NCI-H226 (cell line): Measurements from ENCODE around the gene PCGF2.
A peak's percentile ranks its signal among the peaks of the same experiment; 100 is the strongest.

Experiments
- DNase-seq: peaks from one replicate; pipeline ENCODE4 v3.0.0-alpha.2; 2015

Gene PCGF2

DNA sequence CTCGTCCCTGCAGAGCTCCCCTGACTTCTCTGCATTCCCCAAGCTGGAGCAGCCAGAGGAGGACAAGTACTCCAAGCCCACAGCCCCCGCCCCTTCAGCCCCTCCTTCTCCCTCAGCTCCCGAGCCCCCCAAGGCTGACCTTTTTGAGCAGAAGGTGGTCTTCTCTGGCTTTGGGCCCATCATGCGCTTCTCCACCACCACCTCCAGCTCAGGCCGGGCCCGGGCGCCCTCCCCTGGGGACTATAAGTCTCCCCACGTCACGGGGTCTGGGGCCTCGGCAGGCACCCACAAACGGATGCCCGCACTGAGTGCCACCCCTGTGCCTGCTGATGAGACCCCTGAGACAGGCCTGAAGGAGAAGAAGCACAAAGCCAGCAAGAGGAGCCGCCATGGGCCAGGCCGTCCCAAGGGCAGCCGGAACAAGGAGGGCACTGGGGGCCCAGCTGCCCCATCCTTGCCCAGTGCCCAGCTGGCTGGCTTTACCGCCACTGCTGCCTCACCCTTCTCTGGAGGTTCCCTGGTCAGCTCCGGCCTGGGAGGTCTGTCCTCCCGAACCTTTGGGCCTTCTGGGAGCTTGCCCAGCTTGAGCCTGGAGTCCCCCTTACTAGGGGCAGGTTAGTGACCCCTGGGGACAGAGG, 31.6 kb downstream of the PCGF2 start:
- no peak for DNase-seq

GRCh38 chr17:38715216-38715943, 32.8 kb downstream of the PCGF2 start:
- DNase-seq = no peak

GRCh38 chr17:38713456-38714075, 34.6 kb downstream of the PCGF2 start:
- DNase-seq = no peak

DNA sequence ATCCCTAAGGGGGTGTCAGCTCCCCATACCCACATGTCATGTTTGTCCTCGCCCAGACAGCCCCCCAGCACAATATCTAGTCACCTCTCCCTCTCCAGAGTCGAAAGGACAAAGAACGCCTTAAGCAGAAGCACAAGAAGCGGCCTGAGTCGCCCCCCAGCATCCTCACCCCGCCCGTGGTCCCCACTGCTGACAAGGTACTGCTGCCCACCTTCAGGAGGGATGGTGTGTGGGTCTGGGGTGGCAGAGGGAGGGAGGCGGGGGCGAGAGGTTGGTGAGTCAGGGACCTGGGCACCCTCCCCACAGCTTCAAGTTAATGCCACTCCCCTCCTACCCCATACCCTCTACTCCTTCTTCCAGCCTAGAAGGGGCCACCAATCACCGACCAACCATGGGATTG, 35.5 kb downstream of the PCGF2 start:
- no peak for DNase-seq

GRCh38 chr17:38711792-38712571, 36.2 kb downstream of the PCGF2 start:
- no peak for DNase-seq

DNA sequence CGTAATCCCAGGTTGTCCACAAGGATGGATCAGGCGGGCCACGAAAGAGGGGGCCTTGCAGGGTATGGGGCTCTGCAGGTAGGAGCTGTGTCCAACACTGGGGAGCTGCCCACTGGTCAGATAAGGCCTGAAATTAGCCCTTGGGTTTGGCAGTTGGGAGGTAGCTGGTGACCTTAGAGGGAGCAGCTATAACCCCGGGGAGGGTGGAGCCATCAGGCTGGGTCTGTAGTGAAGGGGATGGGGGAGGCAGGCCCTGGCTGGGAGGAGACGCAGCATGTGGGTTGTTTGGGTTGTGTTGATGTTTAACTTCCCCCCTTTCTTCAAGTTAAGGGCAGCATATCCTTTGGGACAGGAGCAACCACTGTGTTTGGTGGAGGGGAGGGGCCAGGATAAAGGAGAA, 37.2 kb downstream of the PCGF2 start:
- no peak for DNase-seq

DNA sequence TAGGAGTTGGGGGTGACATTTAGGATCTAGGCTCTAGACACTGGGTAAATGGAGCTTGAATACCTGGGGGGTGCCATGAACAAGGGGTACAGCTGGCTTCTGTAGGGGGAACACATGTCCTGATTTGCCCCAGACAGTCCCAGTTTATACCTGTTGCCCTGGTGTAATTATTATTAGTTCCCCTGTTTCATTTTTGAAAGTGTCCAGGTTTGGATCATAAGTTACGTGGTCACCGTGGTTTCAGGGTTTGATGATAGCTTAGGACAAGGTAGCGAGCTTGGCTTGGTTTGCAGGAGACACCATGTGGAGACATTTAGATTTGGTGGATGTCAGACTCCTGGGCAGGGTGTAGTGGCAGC, 37.6 kb downstream of the PCGF2 start:
- DNase-seq = no peak

GRCh38 chr17:38709864-38710603, 38.1 kb downstream of the PCGF2 start:
- DNase-seq = no peak

GRCh38 chr17:38709104-38709820, 38.9 kb downstream of the PCGF2 start:
- no peak for DNase-seq

DNA sequence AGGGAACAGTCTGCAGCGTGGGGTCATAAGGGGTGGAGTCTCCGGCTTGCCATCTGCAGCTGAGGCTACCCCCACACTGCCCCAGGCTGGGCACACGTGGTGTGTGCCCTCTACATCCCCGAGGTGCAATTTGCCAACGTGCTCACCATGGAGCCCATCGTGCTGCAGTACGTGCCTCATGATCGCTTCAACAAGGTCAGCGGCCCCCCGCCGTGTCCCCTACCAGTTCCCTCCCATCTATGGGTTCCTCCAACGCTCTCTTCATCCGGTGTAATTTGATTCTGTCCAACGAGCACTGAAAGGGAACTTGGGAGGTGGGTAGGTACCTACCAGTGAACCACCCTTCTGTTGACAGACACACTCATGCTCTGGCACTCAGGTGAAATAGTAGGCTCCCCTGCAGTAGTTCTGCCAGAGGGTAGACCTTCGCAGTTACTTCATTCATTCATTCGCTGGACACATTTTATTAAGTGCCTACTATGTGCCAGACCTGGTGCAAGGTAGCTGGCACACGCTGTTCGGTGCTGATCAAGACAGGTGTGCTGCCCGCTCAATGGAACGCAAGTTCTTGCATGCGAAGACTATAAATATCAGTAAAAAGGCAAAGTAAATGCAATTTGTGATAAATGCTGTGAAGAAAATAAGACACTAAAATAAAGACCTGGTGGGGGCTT, 40.3 kb downstream of the PCGF2 start:
- no peak for DNase-seq

DNA sequence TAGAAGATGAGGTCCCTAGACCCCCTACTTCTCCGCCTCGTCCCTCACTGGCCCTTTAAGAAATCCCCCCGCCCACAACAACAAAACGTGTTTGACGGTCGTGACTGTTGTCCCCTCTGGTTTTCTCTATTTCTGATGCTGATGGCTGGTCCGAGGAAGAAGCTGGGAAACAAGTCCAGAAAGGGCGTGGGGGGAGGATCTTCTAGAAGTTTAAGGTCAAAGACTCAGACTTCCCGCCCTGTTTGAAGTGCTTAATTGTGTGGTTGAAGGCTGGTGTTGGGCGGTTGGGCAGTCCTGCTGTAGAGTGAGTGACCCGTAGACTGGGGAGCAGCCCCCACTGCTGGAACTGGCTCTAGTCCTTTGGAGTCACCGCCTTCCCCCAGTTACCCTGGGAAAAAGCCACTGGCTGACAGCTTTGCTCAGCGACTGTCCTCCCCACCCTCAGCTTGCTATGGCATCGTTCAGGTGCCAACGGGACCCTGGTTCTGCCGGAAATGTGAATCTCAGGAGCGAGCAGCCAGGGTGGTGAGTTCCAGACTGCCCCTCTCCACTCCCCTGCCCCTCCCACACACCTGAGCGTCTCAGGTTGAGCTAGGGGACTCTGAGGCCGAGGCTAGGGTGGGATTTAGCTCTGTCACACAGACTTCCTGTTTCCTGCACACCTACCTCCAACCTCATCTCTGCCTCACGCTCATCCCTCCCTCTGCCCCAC, 41.5 kb downstream of the PCGF2 start:
- DNase-seq = no peak

DNA sequence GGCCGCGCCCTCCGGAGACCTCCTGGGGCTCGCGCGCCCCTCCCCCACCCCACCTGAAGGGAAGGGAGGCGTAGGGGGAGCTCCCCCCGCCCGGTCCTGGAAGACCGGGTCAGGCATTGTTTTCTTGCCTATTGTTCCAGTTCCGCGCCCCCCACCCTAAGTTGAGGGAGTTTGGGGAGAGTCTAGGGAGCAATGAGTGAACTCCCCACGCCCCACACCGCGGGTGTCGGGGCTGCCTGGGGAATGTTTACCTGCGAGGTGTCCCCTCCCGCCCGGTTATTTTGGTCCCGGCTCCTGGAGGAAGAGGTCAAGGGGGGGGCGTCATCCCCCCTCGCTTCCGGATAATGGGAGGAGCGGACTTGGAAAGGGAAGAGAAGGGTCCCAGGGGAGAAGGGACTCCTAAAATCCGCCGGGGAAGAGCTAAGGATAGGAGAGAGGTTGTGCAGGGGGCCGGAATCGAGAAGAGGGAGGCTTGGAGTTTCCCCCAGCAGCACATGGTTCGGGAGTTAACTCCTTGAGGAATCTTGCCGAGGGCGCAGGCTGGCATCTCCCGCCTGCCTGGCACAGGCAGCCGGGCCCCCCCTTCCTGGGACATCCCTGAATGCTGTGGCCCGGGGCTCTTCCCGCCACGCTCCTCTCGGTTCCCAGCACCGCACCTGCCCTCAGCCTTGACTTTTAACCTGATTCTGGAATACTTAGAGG, 42.2 kb downstream of the PCGF2 start:
- DNase-seq = no peak

GRCh38 chr17:38705523-38705802, 42.7 kb downstream of the PCGF2 start:
- no peak for DNase-seq

DNA sequence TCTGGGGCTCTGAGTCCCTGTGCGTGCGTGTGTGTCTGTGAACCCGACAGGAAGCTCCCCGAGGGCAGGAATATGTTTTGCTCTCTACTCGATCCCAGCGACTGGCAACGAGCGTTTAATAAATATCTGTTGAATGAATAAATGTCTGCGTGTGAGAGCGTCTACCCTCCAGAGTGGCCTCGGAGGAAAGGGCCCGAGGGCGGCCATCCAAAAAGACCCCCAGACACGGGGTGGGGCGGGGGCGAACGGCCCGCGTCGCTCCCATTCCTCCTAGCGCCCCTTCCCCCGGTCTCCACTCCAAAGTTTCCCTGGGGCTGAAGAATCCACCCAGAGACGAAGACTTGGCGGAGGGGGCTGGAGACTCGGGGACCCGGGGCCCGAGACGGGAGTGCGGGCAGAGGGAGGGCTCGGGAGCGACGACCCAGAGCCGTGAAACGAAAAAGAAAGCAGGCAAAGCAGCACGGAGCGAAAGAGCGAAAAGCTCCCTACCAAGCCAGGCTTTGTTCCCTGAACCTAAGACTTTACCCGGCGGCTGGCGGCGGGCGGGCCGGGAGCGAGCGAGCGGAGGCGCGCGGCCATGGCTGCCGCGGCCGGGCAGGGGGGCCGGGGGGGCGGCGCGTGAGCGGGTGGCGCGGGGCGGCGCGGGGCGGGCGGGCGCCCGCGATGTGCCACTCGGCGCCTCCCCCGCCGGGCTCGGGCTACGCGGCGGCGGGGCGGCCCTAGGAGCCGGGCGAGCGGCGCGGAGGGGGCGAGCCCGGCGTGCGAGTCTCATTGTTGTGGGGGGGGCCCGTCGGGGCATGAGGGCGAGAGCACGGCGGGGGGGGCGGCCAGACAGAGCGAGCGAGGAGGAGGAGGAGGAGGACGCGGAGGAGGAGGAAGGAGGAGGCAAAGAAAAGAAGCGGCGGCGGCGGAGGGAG, 43.3 kb downstream of the PCGF2 start, which contains the start of gene MLLT6:
TSS of gene MLLT6 (plus strand) at position 668 of the 917 bp plus-strand sequence. CDS start 360 bp downstream, outside the sequence.
- peak; percentile 51 for DNase-seq

DNA sequence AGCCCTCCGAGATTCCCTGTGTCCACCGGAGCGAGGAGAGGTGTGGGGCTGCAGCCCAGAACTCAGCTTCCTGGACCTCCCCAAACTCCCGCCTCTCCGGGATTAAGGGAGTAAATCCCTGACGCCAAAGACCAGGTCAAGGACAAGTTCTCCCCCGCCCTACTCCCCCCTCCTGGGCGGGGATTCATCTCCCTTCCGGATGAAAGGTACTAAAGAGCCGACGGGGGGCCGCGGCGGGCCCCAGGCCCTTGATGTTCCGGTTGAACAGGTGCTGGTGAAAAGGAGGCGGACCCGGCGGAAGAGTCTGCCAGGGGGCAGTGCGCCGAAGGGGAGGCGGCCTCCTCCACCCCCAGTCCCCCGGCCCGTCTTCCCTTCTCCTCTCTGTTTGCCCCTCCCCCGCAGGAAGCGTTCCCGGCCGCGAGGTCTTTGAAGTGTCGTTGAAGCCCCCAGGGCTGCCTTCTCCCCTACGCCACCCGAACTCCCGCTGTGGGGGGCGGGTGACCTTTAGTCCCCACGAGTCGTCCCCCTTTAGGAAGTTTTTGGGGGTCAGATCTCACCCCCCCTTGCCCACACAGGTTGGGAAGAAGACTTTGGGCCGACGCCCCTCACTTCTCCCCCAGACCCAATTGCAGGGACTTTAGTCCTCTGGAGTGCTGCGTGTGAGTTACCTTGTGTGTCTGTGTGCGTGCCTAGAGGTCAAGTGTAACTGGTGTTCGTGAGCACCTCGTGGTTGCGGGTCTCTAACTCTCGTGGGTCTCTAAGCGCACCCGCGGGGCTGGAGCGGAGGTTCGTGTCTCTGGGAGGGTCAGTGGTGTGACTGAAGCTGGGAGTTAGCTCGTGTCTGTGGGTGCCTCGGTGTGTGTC, 44.2 kb downstream of the PCGF2 start:
- DNase-seq = no peak

- no peak for DNase-seq
Observed at GRCh38 chr17:38702916-38703741, 45.0 kb downstream of the PCGF2 start.
